SU-DHL-6 (cell line): ENCODE measurements around the gene CDC42BPA.

Experiments
- H2AFZ ChIP-seq: fragments of 200-600 bp; sonication (generic); 2 replicates; pipeline ENCODE4 v1.6.1; 2014; ENCODE audit warnings: low read depth, mild to moderate bottlenecking, moderate library complexity, mixed read lengths, antibody characterized with exemption, low read length; ENCODE audit not compliant: severe bottlenecking
- H3F3A ChIP-seq: fragments of 200-600 bp; shearing (Covaris generic); 2 replicates; pipeline ENCODE4 v1.6.0; 2016; ENCODE audit warnings: antibody characterized with exemption, mild to moderate bottlenecking; ENCODE audit not compliant: insufficient read depth
- H3K27ac ChIP-seq: fragments of 200-600 bp; sonication (generic); 2 replicates; pipeline ENCODE4 v1.5.1; 2016; ENCODE audit warnings: low read depth, mild to moderate bottlenecking, low read length, moderate library complexity, mixed read lengths
- H3K27me3 ChIP-seq: fragments of 200-600 bp; sonication (generic), shearing (Covaris generic); 2 replicates; pipeline ENCODE4 v1.6.0; 2014; ENCODE audit warnings: mild to moderate bottlenecking, low read length
- H3K36me3 ChIP-seq: fragments of 200-600 bp; sonication (generic); 2 replicates; pipeline ENCODE4 v1.6.1; 2014; ENCODE audit warnings: mild to moderate bottlenecking, low read length, mixed read lengths
- H3K4me2 ChIP-seq: fragments of 300-600, 200-600 bp; shearing (Covaris generic), sonication (generic); 2 replicates; pipeline ENCODE4 v1.6.0; 2014; ENCODE audit warnings: low read length, low read depth, mild to moderate bottlenecking; ENCODE audit not compliant: poor library complexity, severe bottlenecking
- H3K4me3 ChIP-seq: fragments of 200-600 bp; sonication (generic); 2 replicates; pipeline ENCODE4 v1.5.1; 2014; ENCODE audit warnings: antibody characterized with exemption, low read length, mild to moderate bottlenecking, mixed read lengths; ENCODE audit not compliant: insufficient read depth, poor library complexity, severe bottlenecking
- H3K79me2 ChIP-seq: fragments of 200-600 bp; sonication (generic); 2 replicates; pipeline ENCODE4 v1.6.1; 2014; ENCODE audit warnings: mild to moderate bottlenecking, low read length, moderate library complexity; ENCODE audit not compliant: insufficient read depth
- H3K9ac ChIP-seq: fragments of 200-600 bp; sonication (generic); 2 replicates; pipeline ENCODE4 v1.7.0; 2014; ENCODE audit warnings: mild to moderate bottlenecking, low read length
- H3K9me2 ChIP-seq: fragments of 200-600 bp; sonication (generic); replicated peaks from 2 replicates; pipeline ENCODE4 v1.6.1; 2014; ENCODE audit warnings: low read length; ENCODE audit not compliant: insufficient read depth
- H3K9me3 ChIP-seq: fragments of 200-600 bp; sonication (generic); 2 replicates; pipeline ENCODE4 v1.6.1; 2014; ENCODE audit warnings: low read length, mixed read lengths; ENCODE audit not compliant: insufficient read depth
- H4K20me1 ChIP-seq: fragments of 200-600 bp; sonication (generic); 2 replicates; pipeline ENCODE4 v1.6.1; 2014; ENCODE audit warnings: low read depth, mild to moderate bottlenecking, antibody characterized with exemption, low read length, moderate library complexity, mixed read lengths
- EZH2phosphoT487 ChIP-seq: fragments of 200-600 bp; sonication (generic), shearing (Covaris generic); conservative IDR thresholded peaks from 2 replicates; pipeline ENCODE4 v1.6.1; 2018; ENCODE audit warnings: mild to moderate bottlenecking, antibody characterized with exemption, low read length, moderate library complexity, mixed read lengths
- TF ChIP-seq, protein P1 (sequence below): fragments of 200-600 bp; sonication (generic); IDR thresholded peaks from one replicate; pipeline ENCODE4 v1.5.1; 2017; ENCODE audit warnings: antibody characterized with exemption, mild to moderate bottlenecking, low read length, moderate library complexity; ENCODE audit not compliant: insufficient read depth, poor library complexity, severe bottlenecking

Gene CDC42BPA

DNA sequence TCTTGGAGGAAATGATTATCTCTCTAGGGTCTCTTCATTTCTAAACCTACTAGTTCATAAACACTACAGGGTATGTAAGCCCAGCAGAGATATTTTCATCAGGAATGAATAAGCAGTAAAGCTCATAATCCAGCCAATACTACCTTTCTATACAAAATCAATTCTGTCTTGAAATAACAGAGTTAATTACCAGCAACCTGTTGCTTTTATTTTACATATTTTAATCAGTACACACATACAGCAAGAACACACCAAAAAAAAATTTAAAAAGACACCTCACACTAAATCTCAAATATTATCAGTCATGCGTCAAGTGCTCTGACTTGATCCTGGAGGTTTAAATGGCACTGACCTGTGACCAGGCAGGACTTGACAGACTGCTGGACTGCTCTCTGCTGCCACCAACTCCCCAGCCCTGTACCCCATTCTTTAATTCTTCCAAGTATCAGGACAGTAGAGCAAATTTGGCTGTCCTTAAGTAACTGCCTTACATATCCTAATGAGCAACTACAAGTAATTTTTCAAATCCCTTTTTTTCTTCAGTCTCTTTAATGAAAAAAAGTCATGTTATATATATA, 98.5 kb downstream of the CDC42BPA start:
- Histone ChIP-seq H3K9me3 (no peaks in the 10 kb centered on the region), H4K20me1 (no peaks in the 10 kb centered on the region), H3F3A (no peaks in the 10 kb centered on the region), H2AFZ (no peak overlapping the region), H3K27ac (no peak overlapping the region), H3K9me2 (no peaks in the 10 kb centered on the region), H3K27me3 (no peaks in the 10 kb centered on the region), H3K9ac (no peak overlapping the region), H3K79me2 (no peaks in the 10 kb centered on the region), H3K4me2 (no peak overlapping the region), H3K36me3 (no peaks in the 10 kb centered on the region), H3K4me3 (no peak overlapping the region)
- no peak for TF ChIP-seq EZH2phosphoT487
- TF ChIP-seq, protein P1, sequence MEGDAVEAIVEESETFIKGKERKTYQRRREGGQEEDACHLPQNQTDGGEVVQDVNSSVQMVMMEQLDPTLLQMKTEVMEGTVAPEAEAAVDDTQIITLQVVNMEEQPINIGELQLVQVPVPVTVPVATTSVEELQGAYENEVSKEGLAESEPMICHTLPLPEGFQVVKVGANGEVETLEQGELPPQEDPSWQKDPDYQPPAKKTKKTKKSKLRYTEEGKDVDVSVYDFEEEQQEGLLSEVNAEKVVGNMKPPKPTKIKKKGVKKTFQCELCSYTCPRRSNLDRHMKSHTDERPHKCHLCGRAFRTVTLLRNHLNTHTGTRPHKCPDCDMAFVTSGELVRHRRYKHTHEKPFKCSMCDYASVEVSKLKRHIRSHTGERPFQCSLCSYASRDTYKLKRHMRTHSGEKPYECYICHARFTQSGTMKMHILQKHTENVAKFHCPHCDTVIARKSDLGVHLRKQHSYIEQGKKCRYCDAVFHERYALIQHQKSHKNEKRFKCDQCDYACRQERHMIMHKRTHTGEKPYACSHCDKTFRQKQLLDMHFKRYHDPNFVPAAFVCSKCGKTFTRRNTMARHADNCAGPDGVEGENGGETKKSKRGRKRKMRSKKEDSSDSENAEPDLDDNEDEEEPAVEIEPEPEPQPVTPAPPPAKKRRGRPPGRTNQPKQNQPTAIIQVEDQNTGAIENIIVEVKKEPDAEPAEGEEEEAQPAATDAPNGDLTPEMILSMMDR = no peak

DNA sequence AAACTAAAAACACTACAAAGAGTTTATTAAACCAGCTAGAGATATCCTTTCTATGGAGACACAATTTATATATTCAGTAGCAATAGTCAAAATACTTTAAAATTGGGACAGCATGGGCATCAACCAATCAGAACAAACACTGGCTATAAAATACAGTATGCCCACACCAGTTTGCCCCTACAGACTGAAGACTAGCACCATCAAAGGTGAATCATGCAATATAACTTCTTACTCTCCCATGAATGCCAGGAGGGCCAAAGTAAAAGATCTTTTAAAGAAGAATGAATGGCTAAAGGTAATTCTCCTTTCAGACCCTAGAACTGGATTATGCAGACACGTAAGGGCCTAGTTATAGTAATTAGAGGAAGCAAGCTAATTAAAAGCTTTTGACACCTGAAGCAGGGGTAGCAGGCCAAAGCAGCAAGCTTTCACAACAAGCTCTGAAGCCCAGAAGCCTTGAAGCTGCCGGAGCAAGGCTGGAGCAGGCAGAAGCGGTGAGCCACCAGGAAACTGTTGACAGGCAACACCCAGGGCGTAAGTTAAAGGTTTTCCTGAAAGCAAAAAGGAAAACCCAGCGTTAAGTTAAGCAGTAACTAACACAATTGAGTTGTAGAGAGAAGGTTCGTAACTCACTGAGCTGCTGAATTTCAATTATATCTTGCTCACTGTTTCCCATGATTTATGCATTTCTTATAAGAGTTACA, 99.3 kb downstream of the CDC42BPA start:
- no peaks in the 10 kb centered on the region for H3K9me3 ChIP-seq
- no peaks in the 10 kb centered on the region for H3K79me2 ChIP-seq
- H3K27me3 ChIP-seq = no peaks in the 10 kb centered on the region
- no peaks in the 10 kb centered on the region for H4K20me1 ChIP-seq
- H3F3A ChIP-seq = no peaks in the 10 kb centered on the region
- H3K36me3 ChIP-seq = no peaks in the 10 kb centered on the region
- H3K27ac ChIP-seq = no peak overlapping the region
- no peaks in the 10 kb centered on the region for H3K9me2 ChIP-seq
- TF ChIP-seq EZH2phosphoT487 = no peak
- TF ChIP-seq, protein P1 = no peak
- H3K4me3 ChIP-seq = no peak overlapping the region
- H3K9ac ChIP-seq = no peak overlapping the region
- no peak overlapping the region for H2AFZ ChIP-seq
- H3K4me2 ChIP-seq = no peak overlapping the region

- Histone ChIP-seq H3K9ac (no peak overlapping the region), H3K9me3 (no peaks in the 10 kb centered on the region), H2AFZ (no peak overlapping the region), H4K20me1 (no peaks in the 10 kb centered on the region), H3K27ac (no peak overlapping the region), H3K9me2 (no peaks in the 10 kb centered on the region), H3K27me3 (no peaks in the 10 kb centered on the region), H3K36me3 (no peaks in the 10 kb centered on the region), H3K4me2 (no peak overlapping the region), H3K4me3 (no peak overlapping the region), H3K79me2 (no peaks in the 10 kb centered on the region), H3F3A (no peaks in the 10 kb centered on the region)
- TF ChIP-seq EZH2phosphoT487 = no peak
- TF ChIP-seq, protein P1 = no peak
Measured at GRCh38 chr1:227215863-227216510, 102.3 kb downstream of the CDC42BPA start.
